ENCODE data around the gene MTX1. TPM values are rescaled to one million over a fixed set of nuclear protein-coding genes. Genes with fewer than 3 reads are reported as not detected.

The MTX1 gene
- total and polyA plus RNA-seq, 9 of the 15 experiments (the other 6 are each of a cell fraction or from before 2014, with no cell fraction given), result 29.1 to 98.4 (median 66.9) TPM

GRCh38 chr1:155167166-155168104 is 41.1 kb upstream of the MTX1 start (continued):
- TF ChIP-seq, protein P1, sequence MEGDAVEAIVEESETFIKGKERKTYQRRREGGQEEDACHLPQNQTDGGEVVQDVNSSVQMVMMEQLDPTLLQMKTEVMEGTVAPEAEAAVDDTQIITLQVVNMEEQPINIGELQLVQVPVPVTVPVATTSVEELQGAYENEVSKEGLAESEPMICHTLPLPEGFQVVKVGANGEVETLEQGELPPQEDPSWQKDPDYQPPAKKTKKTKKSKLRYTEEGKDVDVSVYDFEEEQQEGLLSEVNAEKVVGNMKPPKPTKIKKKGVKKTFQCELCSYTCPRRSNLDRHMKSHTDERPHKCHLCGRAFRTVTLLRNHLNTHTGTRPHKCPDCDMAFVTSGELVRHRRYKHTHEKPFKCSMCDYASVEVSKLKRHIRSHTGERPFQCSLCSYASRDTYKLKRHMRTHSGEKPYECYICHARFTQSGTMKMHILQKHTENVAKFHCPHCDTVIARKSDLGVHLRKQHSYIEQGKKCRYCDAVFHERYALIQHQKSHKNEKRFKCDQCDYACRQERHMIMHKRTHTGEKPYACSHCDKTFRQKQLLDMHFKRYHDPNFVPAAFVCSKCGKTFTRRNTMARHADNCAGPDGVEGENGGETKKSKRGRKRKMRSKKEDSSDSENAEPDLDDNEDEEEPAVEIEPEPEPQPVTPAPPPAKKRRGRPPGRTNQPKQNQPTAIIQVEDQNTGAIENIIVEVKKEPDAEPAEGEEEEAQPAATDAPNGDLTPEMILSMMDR (IDR thresholded peaks at IDR 0.05 in 2 of 3, conservative IDR thresholded peaks at IDR 0.05 in 1 of 3; ENCODE audit: insufficient read depth in 2 of 3, low read depth in 1 of 3, low read length in 3 of 3), result peak; percentile 97 to 99 (median 97)
- peak; percentile 77 for TF ChIP-seq VEZF1 (CRISPR knock-in tag; IDR thresholded peaks at IDR 0.05)
- 0 out of 2 replicates have a peak, but pooled peaks have one; percentile 43 for TF ChIP-seq ZBTB17 (CRISPR knock-in tag; IDR thresholded peaks at IDR 0.05)
- TF ChIP-seq, protein P2, sequence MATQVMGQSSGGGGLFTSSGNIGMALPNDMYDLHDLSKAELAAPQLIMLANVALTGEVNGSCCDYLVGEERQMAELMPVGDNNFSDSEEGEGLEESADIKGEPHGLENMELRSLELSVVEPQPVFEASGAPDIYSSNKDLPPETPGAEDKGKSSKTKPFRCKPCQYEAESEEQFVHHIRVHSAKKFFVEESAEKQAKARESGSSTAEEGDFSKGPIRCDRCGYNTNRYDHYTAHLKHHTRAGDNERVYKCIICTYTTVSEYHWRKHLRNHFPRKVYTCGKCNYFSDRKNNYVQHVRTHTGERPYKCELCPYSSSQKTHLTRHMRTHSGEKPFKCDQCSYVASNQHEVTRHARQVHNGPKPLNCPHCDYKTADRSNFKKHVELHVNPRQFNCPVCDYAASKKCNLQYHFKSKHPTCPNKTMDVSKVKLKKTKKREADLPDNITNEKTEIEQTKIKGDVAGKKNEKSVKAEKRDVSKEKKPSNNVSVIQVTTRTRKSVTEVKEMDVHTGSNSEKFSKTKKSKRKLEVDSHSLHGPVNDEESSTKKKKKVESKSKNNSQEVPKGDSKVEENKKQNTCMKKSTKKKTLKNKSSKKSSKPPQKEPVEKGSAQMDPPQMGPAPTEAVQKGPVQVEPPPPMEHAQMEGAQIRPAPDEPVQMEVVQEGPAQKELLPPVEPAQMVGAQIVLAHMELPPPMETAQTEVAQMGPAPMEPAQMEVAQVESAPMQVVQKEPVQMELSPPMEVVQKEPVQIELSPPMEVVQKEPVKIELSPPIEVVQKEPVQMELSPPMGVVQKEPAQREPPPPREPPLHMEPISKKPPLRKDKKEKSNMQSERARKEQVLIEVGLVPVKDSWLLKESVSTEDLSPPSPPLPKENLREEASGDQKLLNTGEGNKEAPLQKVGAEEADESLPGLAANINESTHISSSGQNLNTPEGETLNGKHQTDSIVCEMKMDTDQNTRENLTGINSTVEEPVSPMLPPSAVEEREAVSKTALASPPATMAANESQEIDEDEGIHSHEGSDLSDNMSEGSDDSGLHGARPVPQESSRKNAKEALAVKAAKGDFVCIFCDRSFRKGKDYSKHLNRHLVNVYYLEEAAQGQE (IDR thresholded peaks at IDR 0.05; ENCODE audit: borderline replicate concordance), result peak; percentile 93
- TF ChIP-seq, protein P2 (CRISPR knock-in tag; IDR thresholded peaks at IDR 0.05; ENCODE audit: low read depth), result 0 out of 2 replicates have a peak, but pooled peaks have one; percentile 37
- peak; percentile 50 for TF ChIP-seq BRD9 (IDR thresholded peaks at IDR 0.05; ENCODE audit: low read depth, partially characterized antibody)
- TF ChIP-seq BCOR (IDR thresholded peaks at IDR 0.05), result peak; percentile 10; the same call in 1 of the 2 replicates
- TF ChIP-seq CXXC5 (CRISPR knock-in tag; IDR thresholded peaks at IDR 0.05), result peak; percentile 40
- peak; percentile 49 for TF ChIP-seq E2F8 (IDR thresholded peaks at IDR 0.05; ENCODE audit: low read depth, partially characterized antibody)
- TF ChIP-seq KDM5B (IDR thresholded peaks at IDR 0.05; ENCODE audit: insufficient replicate concordance, low read depth, low read length), result peak; percentile 30

All from K562 (cell line).